GM19238 (cell line): Measurements from ENCODE around the gene ISG20L2.
"Not testable (repeated sequence)": the region's sequence is repeated elsewhere in the genome, so short reads cannot be mapped to it uniquely, and the experiment has no call there.

Experiments
- DNase-seq: peaks from one replicate; pipeline ENCODE4 v3.0.0; 2011; ENCODE audit warnings: low spot score; ENCODE audit not compliant: insufficient read length

ISG20L2 gene, protein sequence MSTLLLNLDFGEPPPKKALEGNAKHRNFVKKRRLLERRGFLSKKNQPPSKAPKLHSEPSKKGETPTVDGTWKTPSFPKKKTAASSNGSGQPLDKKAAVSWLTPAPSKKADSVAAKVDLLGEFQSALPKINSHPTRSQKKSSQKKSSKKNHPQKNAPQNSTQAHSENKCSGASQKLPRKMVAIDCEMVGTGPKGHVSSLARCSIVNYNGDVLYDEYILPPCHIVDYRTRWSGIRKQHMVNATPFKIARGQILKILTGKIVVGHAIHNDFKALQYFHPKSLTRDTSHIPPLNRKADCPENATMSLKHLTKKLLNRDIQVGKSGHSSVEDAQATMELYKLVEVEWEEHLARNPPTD

DNA sequence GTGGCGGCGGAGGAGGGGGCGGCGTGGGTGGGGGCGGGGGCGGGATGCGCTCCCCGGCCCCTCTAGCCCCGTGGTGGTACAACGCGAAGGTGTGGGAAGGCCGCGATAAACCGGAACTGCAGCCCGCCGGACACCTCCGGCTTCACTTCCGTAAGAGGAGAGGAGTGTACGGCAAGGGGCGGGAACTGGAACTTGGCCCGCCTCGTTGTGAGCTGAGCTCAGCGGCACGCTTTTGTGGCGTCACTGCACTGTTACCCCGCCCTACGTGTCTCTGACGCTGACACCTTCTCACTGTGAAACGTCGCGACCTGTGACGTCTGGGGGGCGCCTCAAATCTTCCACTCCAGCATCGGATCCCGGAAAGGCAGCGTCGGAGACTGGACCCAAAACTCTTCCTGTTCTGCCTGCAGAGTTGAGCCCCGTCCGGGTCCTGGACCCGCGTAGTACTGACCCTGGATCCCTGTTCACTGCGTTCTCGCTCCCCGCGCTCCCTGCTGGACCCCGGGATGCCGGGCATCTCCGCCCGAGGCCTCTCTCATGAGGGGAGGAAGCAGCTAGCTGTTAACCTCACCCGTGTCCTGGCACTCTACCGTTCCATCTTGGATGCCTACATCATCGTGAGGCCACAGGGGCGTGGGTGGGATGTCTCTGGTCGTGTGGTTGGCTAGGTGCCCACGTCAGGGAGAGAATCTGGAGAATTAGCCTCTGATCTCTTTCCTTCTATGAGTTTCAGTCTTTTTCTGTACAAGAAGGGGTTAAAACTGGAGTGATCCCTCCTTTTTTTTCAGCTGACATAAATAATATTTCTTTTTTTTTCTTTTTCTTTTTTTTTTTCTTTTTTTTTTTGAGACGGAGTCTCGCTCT, at the start of gene ISG20L2:
Gene ISG20L2 (minus strand): TSS at position 168 of the 864 bp plus-strand sequence. CDS start 1,114 bp downstream, outside the sequence.
- peak; percentile 92 for DNase-seq

DNA sequence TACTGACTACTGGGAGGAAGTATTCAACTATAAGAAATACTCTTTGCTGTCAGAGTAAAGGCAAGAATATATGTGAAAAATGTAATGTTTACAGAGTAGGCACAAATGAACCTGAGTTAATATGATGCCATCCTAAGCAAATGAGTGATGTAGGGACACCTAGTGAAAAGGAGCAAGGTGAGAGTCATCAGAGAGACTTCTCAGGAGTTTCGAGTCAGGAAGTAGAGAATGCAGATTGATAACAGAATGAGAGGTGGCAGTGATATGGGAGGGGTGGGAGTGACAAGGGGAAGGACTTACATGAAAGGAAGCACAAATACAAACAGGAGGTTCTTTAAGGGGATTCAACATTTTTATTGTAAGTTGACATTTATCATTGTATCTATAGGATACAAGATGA, 49.0 kb upstream of the ISG20L2 start:
- no peak for DNase-seq

DNA sequence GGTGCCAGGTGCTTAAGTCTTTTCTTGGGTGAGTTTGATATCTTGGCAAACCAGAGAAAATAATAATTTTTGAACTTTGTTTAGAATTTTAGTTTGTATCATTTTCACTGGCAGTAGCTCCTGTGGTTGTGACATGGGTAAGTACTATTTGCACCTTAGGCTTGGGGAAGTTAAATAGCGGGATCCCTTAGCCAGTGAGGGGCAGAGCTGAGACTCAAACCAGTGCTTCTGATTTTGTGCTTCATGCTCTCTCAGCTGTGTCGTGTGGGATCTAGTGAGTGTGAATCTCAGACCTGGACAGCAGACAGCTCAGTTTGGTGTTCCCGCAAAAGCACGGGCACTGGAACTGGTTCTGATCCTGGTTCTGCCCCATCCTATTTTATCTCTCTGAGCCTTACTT, 48.4 kb upstream of the ISG20L2 start:
- DNase-seq, result no peak

DNA sequence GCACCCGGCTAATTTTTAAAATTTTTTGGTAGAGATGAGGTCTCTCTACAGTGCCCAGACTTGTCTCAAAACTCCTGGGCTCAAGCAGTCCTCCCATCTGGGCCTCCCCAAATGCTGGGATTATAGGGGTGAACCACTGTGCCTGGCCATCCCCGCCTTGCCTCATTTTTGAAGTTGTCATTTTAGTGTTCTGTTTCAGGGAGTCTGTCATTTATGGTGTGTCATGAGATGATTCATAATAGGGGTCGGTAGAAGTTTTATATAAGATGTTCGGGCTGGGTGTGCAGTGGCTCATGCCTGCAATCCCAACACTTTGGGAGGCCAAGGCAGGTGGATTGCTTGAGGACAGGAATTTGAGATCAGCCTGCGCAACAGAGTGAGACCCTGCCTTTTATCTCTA, 47.2 kb upstream of the ISG20L2 start:
- DNase-seq, result no peak

DNA sequence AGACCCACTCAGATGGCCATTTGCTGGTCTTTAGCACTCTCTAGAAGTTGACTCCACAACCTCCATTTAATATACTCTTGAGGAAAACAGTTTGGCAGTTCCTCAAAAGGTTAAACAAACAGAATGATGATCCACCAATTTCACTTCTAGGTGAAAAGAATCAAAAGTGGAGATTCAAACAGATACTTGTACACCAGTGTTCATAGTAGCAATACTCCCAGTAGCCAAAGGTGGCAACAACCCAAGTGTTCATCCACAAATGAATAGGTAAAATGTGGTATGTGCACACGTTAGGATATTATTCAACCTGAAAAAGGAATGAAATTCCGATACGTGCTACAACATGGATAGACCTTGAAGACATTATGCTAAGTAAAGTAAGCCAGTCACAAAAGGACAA, 45.0 kb upstream of the ISG20L2 start:
- DNase-seq, result no peak

DNA sequence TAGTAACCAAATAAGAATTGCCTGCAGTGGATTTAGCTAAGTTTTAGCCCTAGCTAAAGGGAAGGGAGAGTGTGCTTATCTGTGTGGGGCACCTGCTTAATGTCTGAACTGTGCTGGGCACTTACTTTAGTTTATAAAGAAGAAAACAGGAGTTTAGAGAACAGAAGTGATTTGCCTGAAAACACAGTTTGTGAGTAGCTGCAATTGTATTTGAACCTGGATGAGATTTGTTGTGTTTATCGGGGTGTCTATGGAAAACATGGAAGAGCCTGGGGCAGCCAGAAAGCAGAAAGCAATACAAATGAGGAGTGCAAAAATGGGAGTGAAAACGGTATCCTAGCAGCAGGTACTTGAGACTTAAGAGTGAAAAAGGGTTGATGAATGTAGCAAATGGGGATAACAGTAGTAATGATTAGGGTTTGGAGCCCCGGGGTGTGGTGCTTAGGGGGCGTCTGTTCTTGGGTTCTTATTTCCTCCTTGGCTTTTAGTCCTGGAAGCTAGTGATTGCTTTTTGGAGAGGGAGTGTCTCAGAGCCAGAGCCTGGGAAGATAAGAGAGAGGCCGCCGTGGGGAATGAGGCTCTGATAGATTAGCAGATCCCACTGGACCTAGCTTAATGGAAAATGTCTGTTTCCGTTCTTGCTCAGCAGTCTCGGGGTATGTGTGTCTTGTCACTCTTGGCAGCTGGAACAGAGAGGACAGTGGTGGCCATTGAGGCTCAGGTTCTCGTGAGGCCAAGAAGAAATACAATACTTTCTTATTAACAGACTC, 44.3 kb upstream of the ISG20L2 start:
- no peak for DNase-seq

DNA sequence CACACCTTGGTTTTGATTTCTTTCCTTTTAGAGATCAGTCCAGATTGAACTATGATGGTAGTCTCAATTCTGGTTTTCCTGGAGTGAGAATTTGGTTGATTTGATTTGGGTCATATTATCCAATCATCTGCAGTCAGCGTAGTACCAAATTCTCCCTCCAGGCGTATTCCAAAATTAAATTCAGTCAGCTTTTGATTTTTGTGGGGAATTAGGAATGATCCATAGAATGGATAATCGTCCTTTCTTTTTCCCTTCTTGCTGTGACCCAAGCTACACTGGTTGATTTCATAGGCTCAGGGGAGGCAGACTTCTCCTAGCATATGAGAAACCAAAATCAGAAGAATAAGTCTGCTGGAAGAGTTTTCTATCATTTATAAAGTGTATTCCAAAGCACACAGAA, 43.7 kb upstream of the ISG20L2 start:
- no peak for DNase-seq

DNA sequence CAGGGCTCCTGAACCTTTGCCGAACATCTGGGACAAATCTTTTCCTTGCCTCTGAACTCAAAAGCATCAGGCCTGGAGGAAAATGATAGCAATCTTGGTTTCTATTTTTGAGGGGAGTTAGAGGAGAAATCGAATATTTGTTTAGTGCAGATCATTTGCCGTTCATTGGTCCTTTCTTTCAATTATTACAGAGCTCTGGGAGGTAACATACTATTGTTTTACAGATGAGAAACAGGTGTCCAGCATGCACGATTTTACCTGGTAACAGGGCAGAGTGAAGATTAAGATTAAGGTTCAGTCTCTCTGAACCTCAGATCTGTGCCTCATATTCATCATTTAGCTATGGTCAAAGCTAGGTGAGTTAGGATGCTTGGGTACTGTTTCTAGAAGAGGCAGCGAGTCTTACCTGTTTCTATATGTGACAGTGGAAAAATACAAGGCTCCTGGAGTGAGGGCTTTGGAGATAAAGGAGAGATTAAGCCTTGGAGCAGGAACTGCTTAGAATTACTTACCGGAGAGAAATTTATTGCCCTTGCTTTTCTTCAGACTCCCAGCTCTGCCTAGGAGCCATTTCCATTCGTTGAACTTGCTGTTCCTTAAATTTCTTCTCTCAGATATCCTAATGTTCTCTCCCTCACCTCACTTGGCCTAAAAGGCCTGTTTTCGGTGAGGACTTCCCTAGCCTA, 40.2 kb upstream of the ISG20L2 start:
- DNase-seq, result no peak

DNA sequence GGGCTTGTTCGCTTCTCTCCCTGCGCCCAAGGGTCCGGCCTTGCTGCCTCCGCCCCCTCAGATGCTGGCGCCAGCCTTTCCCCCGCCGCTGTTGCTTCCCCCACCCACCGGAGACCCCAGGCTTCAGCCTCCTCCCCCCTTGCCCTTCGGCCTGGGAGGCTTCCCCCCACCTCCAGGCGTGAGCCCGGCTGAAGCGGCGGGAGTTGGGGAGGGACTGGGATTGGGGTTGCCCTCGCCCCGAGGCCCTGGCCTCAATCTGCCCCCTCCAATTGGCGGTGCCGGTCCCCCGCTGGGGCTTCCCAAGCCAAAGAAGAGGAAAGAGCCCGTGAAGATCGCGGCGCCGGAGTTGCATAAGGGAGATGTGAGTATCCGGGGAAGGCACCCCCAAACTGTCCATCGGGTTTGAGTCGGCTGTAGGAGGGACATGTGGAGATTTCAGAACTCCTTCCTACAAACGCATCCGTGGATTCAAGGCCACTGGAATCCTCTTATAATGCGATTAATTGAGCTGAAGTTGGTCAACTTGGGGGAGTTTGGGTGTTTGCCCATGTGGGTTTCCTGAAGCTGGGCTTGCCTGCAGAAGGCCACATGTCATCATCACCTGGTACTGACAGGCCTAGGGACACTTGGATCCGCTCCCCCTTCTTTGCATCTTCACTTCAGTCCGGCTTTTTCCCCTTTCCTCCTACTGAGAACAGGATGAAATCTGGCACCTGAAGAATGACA, 39.5 kb upstream of the ISG20L2 start:
- DNase-seq, result no peak

DNA sequence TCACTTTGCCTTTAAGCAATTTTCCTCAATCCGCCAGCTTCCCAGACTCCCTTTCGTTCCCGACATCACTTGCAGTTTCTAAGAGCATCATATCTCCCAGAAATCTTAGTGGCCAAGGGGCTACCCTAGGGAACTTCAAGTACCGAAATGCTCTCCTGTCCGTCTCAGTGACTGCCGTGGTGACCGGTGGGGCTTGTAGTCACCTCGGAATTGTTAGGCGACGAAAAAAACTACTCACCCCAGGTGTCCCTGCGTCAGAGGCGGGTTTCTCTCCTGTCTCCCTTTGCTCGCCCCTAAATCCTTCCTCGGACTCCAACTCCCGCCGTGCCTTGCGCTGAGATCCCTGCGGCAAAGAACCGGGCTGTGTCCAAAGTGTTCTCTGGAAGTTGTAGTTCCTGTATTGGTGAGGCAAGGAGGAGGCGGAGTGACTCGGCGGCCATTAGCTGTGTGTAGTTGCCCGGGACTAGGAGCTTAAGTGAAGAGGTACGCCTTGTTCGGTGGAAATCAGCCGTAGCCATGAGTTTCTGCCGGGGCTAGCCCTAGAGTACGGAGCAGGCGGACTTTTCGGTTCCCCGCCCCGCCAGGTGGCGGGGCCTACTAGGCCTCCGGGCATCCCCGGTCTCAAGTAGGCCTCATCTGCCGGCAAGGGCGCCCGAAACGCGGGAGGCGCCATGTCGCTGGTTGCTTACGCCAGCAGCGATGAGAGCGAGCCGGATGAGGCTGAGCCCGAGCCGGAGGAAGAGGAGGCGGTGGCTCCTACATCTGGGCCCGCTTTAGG, 38.7 kb upstream of the ISG20L2 start, which contains the start of gene PRCC:
Gene PRCC (plus strand): TSS at position 435 of the 778 bp plus-strand sequence. CDS start 237 bp downstream, at position 672.
- peak; percentile 83 for DNase-seq

DNA sequence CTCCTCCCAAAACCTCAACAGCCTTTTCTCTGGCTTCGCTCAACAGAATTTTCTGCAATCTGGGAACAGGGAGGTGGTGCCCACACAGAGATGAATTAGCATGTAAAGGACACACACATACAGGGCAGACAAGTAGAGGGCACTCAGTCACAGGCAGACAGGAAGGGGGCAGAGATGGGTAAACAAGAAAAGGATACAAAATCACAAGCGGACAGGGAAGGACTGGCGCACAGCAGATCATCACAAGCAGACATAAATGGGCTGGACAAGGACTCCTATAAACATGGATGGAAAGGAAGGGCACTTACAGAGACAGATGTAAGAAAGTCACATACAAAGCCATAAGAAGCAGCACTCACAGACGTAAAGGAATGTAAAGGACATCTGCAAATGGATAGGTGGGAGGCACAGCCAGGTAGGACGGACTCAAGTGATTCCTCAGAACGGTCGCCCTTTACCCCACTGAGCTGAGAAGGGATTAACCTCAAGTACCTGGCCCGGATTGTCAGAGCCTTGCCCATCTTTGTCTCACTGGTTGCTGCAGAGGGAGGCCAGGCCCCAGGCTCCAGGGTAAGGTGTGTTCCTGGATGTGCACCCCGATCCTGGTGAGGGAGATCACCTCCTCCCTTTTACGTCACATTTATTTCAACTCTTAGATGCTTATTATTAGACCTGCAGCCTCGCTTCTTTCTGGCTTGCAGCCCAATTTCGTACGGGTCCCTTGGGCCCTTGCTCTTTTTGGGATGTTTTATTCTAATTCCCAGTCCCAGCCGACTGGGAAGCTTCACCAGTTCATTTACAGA, 37.9 kb upstream of the ISG20L2 start:
- DNase-seq, result no peak

DNA sequence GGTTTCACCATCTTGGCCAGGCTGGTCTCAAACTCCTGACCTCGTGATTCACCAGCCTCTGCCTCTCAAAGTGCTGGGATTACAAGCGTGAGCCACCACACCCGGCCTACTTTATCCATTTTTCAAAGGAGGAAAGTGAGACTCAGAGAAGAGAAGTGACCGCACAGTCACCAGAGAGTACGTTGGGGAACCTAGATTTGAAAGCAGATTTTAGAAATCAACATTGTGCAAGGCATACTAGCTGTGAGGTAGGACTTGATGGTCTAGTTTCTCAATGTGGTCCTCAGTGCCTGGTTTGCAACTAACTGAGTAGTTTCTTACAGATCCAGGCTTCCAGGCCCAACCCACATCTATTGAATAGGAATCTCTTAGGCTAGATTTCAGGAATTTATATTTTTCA, 37.1 kb upstream of the ISG20L2 start:
- no peak for DNase-seq

DNA sequence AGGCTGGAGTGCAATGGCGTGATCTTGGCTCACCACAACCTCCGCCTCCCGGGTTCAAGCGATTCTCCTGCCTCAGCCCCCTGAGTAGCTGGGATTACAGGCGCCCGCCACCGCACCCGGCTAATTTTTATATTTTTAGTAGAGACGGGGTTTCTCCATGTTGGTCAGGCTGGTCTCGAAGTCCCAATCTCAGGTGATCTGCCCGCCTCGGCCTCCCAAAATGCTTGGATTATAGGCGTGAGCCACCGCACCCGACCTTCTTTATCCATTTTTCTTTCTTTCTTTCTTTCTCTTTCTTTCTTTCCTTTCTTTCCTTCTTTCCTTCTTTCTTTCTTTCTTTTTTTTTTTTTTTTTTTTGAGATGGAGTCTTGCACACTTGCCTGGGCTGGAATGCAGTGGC, 36.6 kb upstream of the ISG20L2 start:
- DNase-seq, result not testable (repeated sequence)

DNA sequence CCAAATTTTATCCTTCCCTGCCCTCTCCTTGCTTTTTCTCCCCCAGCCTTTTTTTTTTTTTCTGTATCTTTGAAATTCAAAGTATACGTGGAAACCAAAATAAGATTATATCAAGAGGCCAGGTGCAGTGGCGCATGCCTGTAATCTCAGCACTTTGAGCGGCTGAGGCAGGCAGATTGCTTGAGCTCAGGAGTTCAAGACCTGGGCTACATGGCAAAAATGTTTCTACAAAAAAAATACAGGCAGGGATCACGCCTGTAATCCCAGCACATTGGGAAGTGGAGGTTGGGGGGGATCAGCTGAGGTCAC, 32.2 kb upstream of the ISG20L2 start:
- DNase-seq, result no peak

DNA sequence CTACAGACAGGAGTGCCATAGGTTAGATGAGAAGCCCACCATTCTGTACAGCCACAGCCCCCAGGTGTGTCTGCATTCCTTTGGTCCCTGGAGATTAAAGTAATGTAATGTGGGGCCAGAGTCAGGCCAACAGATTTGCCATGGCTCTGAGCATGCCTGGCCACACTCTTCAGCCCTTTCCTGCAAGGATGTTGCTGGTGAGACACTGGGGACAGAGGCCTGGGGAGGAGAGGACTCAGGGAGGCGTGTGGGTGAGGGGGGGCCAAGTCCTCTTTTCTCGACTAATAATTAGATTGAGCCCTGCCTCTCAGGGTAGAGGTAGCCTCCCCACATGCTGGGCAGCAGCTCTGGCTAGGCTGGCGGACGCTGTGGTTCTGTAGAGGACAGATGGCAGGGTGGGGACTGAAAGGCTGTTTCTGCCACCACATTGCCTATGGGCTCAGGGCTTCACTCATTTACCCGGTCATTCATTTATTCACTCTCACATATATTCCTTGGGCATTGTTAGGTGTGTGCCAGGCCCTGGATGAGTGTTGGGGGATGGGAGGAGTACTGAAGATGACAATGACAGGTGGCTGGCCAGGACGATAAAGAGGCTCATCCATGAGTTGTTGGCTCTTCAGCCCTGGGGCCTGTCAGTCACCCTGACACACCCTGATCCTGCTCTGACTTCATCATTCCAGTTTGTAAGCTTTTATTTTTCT, 31.7 kb upstream of the ISG20L2 start:
- no peak for DNase-seq

DNA sequence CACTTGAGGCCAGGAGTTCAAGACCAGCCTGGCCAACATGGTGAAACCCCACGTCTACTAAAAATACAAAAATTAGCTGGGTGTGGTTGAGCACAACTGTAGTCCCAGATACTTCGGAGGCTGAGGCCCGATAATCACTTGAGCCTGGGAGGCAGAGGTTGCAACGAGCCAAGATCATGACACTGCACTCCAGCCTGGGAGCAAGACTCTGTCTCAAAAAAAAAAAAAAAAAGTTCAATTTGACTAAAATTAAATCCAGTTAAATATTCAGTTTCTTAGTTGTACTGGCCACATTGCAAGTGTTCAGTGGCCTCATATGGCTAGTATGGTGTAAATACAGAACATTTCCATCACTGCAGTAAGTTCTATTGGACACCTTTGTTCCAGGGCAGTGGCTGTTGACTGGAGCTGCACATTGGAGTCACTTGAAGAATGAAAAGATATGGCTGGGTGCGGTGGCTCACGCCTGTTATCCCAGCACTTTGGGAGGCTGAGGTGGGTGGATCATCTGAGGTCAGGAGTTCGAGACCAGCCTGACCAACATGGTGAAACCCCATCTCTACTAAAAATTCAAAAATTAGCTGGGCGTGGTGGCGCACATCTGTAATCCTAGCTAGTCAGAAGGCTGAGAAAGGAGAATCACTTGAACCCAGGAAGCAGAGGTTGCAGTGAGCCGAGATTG, 29.1 kb upstream of the ISG20L2 start:
- not testable (repeated sequence) for DNase-seq

DNA sequence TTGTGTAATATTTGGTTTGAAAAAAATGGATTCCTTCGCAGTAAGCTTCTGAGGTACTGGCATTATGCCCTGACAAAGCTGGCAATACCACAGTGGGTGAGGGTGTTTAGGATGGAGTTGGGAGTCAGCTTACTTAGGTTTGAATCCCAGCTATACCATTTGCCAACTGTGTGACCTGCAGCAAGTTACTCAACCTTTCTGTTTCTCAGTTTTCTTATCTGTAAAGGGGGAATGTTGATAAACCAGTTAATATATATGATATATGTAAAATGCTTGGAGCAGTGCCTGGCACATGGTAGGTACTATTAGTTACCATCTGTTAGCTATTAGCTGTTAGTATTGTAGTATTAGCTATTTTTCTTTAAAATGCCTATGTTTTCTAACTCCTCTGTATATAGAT, 27.8 kb upstream of the ISG20L2 start:
- no peak for DNase-seq

DNA sequence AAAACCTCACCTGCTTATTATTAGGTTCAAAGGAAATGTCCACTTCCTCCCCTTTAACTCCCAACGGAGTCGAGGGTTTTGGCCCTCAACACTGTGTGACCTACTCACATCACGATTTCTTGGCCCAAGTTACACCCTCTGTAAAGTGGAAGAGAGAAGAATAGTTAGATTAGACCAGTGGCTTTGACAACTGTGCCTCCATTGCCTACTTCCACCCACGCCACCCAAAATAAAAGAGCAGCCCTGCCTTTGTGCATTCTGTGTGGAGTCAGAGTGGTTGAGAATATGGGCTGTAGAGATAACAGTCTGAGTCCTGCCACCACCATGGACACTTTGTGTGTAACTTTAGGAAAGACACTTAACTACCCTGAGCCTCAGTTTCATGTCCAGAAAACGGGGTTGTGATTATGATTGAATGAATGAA, 27.0 kb upstream of the ISG20L2 start:
- DNase-seq, result no peak
